GM12892 (cell line): ENCODE measurements around the gene ING4.

Source experiments
- POLR2A ChIP-seq: IDR thresholded peaks from 2 replicates; pipeline ENCODE4 v1.6.1; 2011; ENCODE audit warnings: low read depth, low read length, control low read depth
- POLR2AphosphoS5 ChIP-seq: IDR thresholded peaks from 2 replicates; pipeline ENCODE4 v1.6.1; 2011; ENCODE audit warnings: low read depth, low read length, control low read depth
- TAF1 ChIP-seq: IDR thresholded peaks from 2 replicates; pipeline ENCODE4 v1.6.1; 2011; ENCODE audit warnings: low read depth, mild to moderate bottlenecking, control low read depth, low read length, borderline replicate concordance

DNA sequence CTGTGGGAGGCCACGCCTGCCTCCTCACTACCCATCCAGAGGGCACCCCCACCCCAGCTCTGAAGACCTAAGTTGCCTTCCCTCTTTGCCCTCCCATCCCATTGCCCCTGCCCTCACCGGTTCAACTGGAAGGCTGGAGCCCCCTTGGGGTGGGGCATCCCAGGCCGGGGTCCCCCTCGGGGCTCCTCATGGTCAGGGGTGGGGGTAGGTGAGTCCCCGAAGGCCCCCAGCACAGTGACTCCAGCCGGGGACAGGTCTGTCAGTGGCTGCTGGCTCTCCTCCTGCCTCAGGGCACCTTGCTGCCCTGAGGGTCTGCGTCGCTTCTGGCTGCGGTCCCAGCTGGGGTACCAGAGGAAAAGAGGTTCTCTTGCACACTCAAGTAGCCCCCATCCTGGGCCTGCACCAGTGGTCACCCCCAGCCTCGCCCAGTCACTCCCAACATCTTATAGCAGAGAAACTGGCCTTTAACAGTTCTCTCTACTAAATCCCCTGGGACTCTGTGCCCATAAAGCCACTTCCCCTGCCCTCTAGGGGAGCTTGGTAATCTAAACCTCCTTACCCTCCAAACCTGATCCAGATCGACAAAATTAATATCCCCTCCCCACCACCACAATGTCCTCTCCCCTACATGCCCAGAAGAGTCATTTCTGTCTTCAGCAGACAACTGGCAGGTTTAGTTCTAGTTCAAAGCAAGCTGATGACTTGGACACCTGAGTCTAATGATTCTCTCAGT lies 32.6 kb upstream of the ING4 start:
- no peak for TF ChIP-seq POLR2A
- TF ChIP-seq TAF1 = no peak
- TF ChIP-seq POLR2AphosphoS5 = no peak
